Measurements from ENCODE around the gene TTC28.

Gene TTC28

GRCh38 chr22:28346308-28346707, 333.3 kb downstream of the TTC28 start:
- TF ChIP-seq CTCF (IDR thresholded peaks at IDR 0.05; ENCODE audit: borderline replicate concordance, control extremely low read depth, extremely low read depth, insufficient read depth, missing control alignments), result no peak
- in situ Hi-C loops (cut with MboI; ENCODE audit: low sequenced_read_pairs, unreplicated experiment), result no loop called here
- DNase-seq (ENCODE audit: low spot score), result no peak

- in situ Hi-C loops (cut with MboI; ENCODE audit: low sequenced_read_pairs, unreplicated experiment), result no loop called here
- TF ChIP-seq CTCF (IDR thresholded peaks at IDR 0.05; ENCODE audit: borderline replicate concordance, control extremely low read depth, extremely low read depth, insufficient read depth, missing control alignments), result no peak
- no peak for DNase-seq (ENCODE audit: low spot score)
These were observed 334.5 kb downstream of the TTC28 start for GRCh38 chr22:28344918-28345703.

GRCh38 chr22:28341001-28341400, 338.6 kb downstream of the TTC28 start:
- in situ Hi-C loops (cut with MboI; ENCODE audit: low sequenced_read_pairs, unreplicated experiment), result no loop called here
- no peak for DNase-seq (ENCODE audit: low spot score)
- TF ChIP-seq CTCF (IDR thresholded peaks at IDR 0.05; ENCODE audit: borderline replicate concordance, control extremely low read depth, extremely low read depth, insufficient read depth, missing control alignments), result no peak

DNA sequence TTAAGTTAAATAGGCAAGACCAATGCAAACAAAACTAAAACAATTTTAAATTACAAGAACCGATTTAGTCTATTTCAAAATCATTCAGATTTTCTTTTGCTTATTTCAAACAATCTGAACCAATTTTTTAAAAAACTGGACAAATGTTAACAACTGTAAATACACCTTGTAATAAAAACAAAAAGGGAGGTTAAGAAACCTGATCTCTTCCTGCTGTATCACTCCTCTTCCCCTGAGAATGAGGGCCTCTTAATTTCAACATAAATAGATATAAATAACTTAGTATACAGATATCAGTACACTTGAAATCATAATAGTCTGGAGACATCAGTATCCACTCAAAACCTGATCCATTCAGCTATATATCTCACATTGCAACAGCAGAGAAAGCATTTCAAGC, 346.6 kb downstream of the TTC28 start:
- no peak for TF ChIP-seq CTCF (IDR thresholded peaks at IDR 0.05; ENCODE audit: borderline replicate concordance, control extremely low read depth, extremely low read depth, insufficient read depth, missing control alignments)
- no peak for DNase-seq (ENCODE audit: low spot score)
- in situ Hi-C loops (cut with MboI; ENCODE audit: low sequenced_read_pairs, unreplicated experiment), result no loop called here

- DNase-seq (ENCODE audit: low spot score), result no peak
- in situ Hi-C loops (cut with MboI; ENCODE audit: low sequenced_read_pairs, unreplicated experiment), result no loop called here
- no peak for TF ChIP-seq CTCF (IDR thresholded peaks at IDR 0.05; ENCODE audit: borderline replicate concordance, control extremely low read depth, extremely low read depth, insufficient read depth, missing control alignments)
These were observed 347.2 kb downstream of the TTC28 start for GRCh38 chr22:28332410-28332809.

GRCh38 chr22:28331695-28332094, 347.9 kb downstream of the TTC28 start:
- no peak for TF ChIP-seq CTCF (IDR thresholded peaks at IDR 0.05; ENCODE audit: borderline replicate concordance, control extremely low read depth, extremely low read depth, insufficient read depth, missing control alignments)
- in situ Hi-C loops (cut with MboI; ENCODE audit: low sequenced_read_pairs, unreplicated experiment), result no loop called here
- no peak for DNase-seq (ENCODE audit: low spot score)
